Measurements from ENCODE around the gene SPAG16.

- TF ChIP-seq CTCF (IDR thresholded peaks at IDR 0.05), result no peak
- TF ChIP-seq EZH2 (IDR thresholded peaks at IDR 0.05; ENCODE audit: borderline replicate concordance, insufficient read depth, low read depth, low read length, poor library complexity, severe bottlenecking), result no peak
These were observed 981.8 kb downstream of the SPAG16 start for GRCh38 chr2:214265991-214266489.

Data from B cell (primary cell).